ENCODE measurements around the gene ARHGAP12.

ARHGAP12 gene

GRCh38 chr10:31820096-31820495 lies 108.5 kb downstream of the ARHGAP12 start:
- H3K9me3 ChIP-seq (ENCODE audit: insufficient read depth, low read length) = no peaks in the 10 kb centered on the region
- H3K27me3 ChIP-seq (ENCODE audit: low read length) = no peaks in the 10 kb centered on the region
- H3K9ac ChIP-seq (ENCODE audit: low read length) = no peak overlapping the region
- TF ChIP-seq EZH2phosphoT487 (conservative IDR thresholded peaks at IDR 0.05; ENCODE audit: low read length) (no peak), CTCF (IDR thresholded peaks at IDR 0.05; ENCODE audit: insufficient read depth, low read length, poor library complexity, severe bottlenecking) (no peak)
- no peaks in the 10 kb centered on the region for H3F3A ChIP-seq (ENCODE audit: insufficient read depth)
- no peak overlapping the region for H2AFZ ChIP-seq (ENCODE audit: low read depth, low read length, severe bottlenecking)
- H3K9me2 ChIP-seq (replicated peaks; ENCODE audit: insufficient read depth, low read length) = no peaks in the 10 kb centered on the region
- H3K79me2 ChIP-seq (ENCODE audit: insufficient read depth, low read length) = no peaks in the 10 kb centered on the region
- no peaks in the 10 kb centered on the region for H3K36me3 ChIP-seq (ENCODE audit: low read length)
- no peak overlapping the region for H3K27ac ChIP-seq (ENCODE audit: low read depth, low read length)
- H3K4me3 ChIP-seq (ENCODE audit: insufficient read depth, low read length, poor library complexity, severe bottlenecking) = no peak overlapping the region
- no peak overlapping the region for H3K4me2 ChIP-seq (ENCODE audit: low read depth, low read length, poor library complexity, severe bottlenecking)
- no peaks in the 10 kb centered on the region; the same call in 1 of the 2 replicates for H4K20me1 ChIP-seq (ENCODE audit: low read depth, low read length)

- H3K9me3 ChIP-seq (ENCODE audit: insufficient read depth, low read length) = no peaks in the 10 kb centered on the region
- H3K79me2 ChIP-seq (ENCODE audit: insufficient read depth, low read length) = no peaks in the 10 kb centered on the region
- H3K4me3 ChIP-seq (ENCODE audit: insufficient read depth, low read length, poor library complexity, severe bottlenecking) = no peak overlapping the region
- H2AFZ ChIP-seq (ENCODE audit: low read depth, low read length, severe bottlenecking) = no peak overlapping the region
- H3F3A ChIP-seq (ENCODE audit: insufficient read depth) = no peaks in the 10 kb centered on the region
- TF ChIP-seq EZH2phosphoT487 (conservative IDR thresholded peaks at IDR 0.05; ENCODE audit: low read length) (no peak), CTCF (IDR thresholded peaks at IDR 0.05; ENCODE audit: insufficient read depth, low read length, poor library complexity, severe bottlenecking) (no peak)
- no peak overlapping the region for H3K4me2 ChIP-seq (ENCODE audit: low read depth, low read length, poor library complexity, severe bottlenecking)
- H3K36me3 ChIP-seq (ENCODE audit: low read length) = no peaks in the 10 kb centered on the region
- H3K9ac ChIP-seq (ENCODE audit: low read length) = no peak overlapping the region
- H3K27ac ChIP-seq (ENCODE audit: low read depth, low read length) = no peak overlapping the region
- no peaks in the 10 kb centered on the region for H3K9me2 ChIP-seq (replicated peaks; ENCODE audit: insufficient read depth, low read length)
- H4K20me1 ChIP-seq (ENCODE audit: low read depth, low read length) = no peaks in the 10 kb centered on the region; the same call in 1 of the 2 replicates
- H3K27me3 ChIP-seq (ENCODE audit: low read length) = no peaks in the 10 kb centered on the region
Observed at GRCh38 chr10:31819391-31819820, 109.2 kb downstream of the ARHGAP12 start.

GRCh38 chr10:31816318-31816717 lies 112.3 kb downstream of the ARHGAP12 start:
- no peaks in the 10 kb centered on the region for H3K27me3 ChIP-seq (ENCODE audit: low read length)
- no peak overlapping the region for H2AFZ ChIP-seq (ENCODE audit: low read depth, low read length, severe bottlenecking)
- no peaks in the 10 kb centered on the region for H3K9me3 ChIP-seq (ENCODE audit: insufficient read depth, low read length)
- no peak overlapping the region for H3K4me3 ChIP-seq (ENCODE audit: insufficient read depth, low read length, poor library complexity, severe bottlenecking)
- H3F3A ChIP-seq (ENCODE audit: insufficient read depth) = no peaks in the 10 kb centered on the region
- no peaks in the 10 kb centered on the region for H3K9me2 ChIP-seq (replicated peaks; ENCODE audit: insufficient read depth, low read length)
- H3K36me3 ChIP-seq (ENCODE audit: low read length) = no peaks in the 10 kb centered on the region
- H3K9ac ChIP-seq (ENCODE audit: low read length) = no peak overlapping the region
- no peaks in the 10 kb centered on the region for H3K79me2 ChIP-seq (ENCODE audit: insufficient read depth, low read length)
- no peak overlapping the region for H3K4me2 ChIP-seq (ENCODE audit: low read depth, low read length, poor library complexity, severe bottlenecking)
- H3K27ac ChIP-seq (ENCODE audit: low read depth, low read length) = no peak overlapping the region
- no peak for TF ChIP-seq EZH2phosphoT487 (conservative IDR thresholded peaks at IDR 0.05; ENCODE audit: low read length)
- TF ChIP-seq CTCF (IDR thresholded peaks at IDR 0.05; ENCODE audit: insufficient read depth, low read length, poor library complexity, severe bottlenecking) = no peak
- H4K20me1 ChIP-seq (ENCODE audit: low read depth, low read length) = no peaks in the 10 kb centered on the region

Data from SU-DHL-6 (cell line).